Activated T-cell treated with anti-CD3 and anti-CD28 coated beads for 4 hours (primary cell): Measurements from ENCODE around the gene OR52D1.

Experiments used
- DNase-seq: peaks from one replicate; pipeline ENCODE4 v3.0.0-alpha.2; 2020

Gene OR52D1

DNA sequence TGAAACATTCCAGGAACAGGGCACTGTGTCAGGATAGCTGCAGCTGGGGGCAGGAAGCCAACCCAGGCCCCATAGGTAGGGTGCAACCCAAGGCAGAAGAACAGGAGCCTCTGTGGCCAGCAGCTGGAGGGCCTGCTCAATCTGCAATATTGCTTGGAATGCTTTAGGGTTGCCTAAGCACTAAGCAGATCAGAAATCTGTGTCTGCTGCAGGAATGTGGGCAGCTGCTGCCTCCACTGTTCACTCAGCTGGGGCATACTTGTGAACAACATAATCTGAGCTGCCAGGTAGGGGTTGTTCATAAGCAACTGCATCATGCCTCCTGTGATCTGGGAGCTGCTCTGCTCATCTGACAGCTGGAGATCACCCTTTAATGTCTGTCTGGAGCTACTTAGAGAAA lies 26.4 kb downstream of the OR52D1 start:
- no peak for DNase-seq

DNA sequence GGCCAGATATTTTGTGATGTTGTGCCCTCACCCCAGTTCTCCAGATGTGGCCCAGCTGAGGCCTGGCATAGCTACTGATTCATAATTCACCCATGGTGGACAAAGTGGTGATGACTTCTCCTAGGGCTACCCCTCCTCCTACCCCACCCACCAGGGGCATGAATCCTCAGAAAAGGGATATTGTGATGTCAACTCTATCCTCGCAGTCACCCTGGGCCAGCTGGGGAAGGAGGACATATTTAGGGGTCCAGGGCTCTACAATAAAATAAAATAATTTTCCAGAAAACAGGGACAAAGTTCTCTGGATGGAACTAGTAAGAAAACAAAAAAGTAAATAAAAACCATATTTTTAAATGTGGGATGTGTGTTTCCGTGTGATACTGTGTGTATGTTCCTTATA lies 28.1 kb downstream of the OR52D1 start, which contains the start of gene UBQLNL:
UBQLNL (minus strand) TSS at position 101 of the 400 bp plus-strand sequence. CDS start 258 bp downstream, outside the sequence.
- DNase-seq, result no peak

DNA sequence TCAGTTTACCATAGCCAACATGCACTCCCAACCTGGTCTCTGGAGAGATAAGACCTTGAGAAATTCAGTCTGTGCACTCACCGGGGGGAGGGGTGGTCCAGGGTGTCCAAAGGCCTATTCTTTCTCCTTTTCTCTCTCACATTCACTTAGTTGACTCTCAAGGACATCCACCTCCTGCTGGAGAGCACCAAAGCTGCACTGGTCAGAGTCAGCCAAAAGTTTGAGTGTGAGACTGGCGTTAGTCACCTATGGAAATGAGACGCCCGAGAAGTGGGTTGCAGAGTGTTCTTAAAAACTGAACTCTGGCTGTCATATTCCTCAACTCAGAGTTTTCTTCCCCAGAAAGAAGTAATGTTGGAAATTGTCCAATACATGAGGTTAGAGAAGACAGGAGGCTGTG lies 33.1 kb downstream of the OR52D1 start:
- no peak for DNase-seq

DNA sequence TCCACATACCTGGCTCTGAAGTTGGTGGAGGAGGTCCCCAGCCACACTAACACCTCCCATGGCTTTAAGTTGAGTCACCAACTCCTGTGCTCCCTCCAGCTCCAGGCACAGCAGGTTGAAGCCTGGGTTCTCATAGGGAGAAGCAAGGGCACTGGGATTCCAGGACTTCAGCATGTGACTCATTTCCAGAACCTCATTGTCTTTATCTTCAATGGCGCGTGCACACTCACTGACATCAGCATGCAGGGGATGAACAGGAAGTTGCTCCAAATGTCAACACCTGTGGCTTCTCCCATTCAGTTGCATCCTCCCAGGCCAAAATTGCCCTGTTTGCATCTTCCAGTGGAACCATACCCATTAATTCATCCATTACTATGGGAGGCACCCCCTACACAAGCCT lies 33.8 kb downstream of the OR52D1 start:
- DNase-seq, result no peak

DNA sequence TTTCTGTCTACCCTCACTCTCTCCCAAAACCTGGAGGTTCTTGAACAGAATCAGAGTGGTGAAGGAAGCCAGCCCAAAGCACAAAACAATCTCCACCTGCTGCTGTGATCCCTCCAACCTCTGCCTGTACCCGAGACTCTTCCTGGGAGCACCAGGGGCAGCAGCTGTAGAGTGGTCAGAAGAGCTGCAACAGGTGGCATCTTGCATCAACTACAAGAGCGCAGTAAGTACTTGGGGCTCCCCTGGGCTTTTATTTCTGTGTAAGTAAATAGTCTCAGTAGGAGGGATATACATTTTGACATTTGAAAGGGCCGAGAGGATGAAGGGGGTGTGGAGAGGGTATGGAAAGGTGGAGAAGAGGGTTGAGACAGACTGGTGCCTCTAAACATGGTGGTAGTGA lies 36.3 kb downstream of the OR52D1 start:
- no peak for DNase-seq

DNA sequence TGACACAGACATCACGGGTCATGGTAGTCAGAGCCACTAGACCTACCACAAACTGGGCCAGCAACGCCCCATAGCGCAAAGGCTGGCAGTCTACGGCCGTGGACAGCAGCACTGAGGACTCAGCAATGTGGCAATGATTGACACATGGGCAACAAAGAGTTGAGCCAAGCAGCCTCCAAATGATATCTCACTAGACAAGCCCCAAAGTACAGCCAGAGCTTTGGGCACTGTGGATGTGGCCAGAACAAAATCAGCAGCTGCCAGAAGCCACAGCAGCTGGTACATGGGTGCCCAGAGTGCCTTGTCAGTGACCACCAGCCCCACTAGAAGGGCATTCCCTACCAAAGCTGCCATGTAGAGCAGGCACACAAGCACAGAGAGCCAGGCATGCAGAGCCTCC lies 39.2 kb downstream of the OR52D1 start:
- no peak for DNase-seq

DNA sequence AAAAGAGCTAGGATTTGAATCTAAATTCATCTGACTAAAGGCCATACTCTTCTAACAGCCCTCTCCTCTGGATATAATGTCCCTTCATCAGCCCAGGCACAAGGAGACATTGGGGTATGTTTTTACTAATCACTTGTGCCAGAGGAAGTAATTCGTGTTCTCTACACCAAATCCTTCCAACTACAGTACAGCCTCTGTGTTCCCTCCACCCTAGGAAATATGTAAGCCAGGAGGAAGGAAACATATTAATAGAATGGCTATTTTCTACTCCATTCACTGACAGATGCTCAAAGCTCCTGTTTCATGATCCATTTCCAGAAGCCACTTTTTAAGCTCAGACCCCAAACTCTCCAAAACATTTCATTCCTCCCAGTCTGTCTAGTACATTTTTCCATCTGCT lies 40.0 kb downstream of the OR52D1 start:
- DNase-seq, result no peak

DNA sequence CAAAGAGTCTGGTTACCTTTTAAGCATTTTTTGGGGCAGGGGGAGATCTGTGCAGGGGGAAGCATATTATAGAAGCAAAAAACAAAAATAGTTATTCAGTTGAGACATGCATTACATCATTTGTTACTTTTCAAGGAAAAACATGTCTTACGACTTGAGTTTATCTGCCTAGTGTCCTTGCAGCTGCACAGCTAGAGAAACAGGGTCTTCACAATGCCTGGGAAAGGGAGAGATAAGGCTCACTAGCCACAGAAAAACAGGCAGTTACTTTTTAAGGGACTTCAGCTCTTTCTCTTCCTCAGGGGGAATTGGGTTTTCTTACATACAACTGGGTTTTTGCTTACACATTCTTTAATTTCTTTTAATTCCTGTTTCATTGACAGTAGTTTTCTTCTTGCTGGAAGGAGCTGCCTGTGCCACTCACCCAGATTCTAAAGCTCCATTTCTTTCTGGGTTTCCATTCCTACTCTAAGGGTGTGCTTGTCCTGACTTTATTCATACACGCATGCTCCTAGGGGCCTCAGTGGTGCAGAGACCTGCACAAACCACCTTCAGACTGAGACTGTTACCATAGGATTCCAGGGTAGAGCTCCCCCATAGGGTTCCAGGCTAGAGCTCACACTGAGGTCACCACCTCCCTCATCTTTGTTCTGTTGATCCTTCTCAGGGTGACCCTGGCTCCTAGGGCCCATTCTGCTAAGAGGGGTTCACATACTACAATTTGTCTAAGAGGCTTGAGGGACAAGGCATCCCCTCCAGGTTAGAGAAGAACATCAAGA lies 42.8 kb downstream of the OR52D1 start:
- DNase-seq, result no peak

DNA sequence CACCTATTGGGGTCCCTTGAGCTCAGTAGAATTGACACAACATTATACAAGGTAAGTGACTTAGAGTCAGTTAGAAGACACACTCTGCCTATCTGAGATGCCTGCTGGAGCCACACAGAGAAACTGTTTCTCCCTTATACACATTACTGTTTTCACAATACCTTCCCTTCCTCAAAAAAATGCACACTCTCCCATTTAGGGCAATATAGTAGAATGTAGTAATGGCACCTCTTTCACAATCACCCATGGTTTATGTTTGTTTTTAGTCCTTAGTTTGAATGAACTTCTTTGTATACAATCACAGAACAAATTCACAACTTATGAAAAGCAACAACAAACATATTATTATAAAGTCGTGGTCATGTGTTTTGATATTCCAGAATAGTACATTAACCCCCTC lies 45.6 kb downstream of the OR52D1 start:
- no peak for DNase-seq

DNA sequence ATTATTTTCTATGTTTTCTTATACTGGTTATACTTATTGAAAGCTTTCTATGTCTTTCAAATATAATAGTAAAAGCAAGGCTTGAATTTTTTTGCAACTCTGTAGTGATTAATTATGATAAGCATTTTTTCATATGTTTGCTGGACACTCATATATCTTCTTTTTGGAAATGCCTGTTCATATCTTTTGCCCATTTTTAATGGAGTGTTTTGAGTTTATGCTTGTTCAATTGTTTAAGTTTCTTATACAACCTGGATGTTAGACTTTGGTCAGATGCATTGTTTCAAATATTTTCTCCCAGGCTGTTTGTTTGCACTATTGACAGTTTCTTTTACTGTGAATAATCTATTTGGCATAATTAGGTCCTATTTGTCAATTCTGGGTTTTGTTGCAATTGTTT lies 48.0 kb downstream of the OR52D1 start:
- no peak for DNase-seq
